Endothelial cell of umbilical vein (primary cell): Measurements from ENCODE around the gene CMTM6. TPM values are rescaled to one million over a fixed set of nuclear protein-coding genes. Genes with fewer than 3 reads are reported as not detected.

Experiments used
- BruUV-seq: library from RNA; stranded (reverse); fragments of 400-500 nt; replicated peaks from 2 replicates; lab custom pipeline; 2021; lab: Mats Ljungman, UMichigan
- CTCF ChIA-PET: fragments of 300-600, 350-600 bp; sonication (Branson Sonifier 250); formaldehyde crosslinking; loops from one replicate; lab custom pipeline; 2021; ENCODE audit warnings: antibody characterized with exemption, inconsistent platforms; lab: Charles Lee
- POLR2A ChIA-PET: fragments of 300-600, 350-600 bp; sonication (Branson Sonifier 250); formaldehyde crosslinking; loops from one replicate; lab custom pipeline; 2021; ENCODE audit warnings: antibody characterized with exemption, inconsistent platforms; lab: Charles Lee
- DNase-seq: peaks from one replicate; pipeline ENCODE4 v3.0.0-alpha.2; 2011; ENCODE audit warnings: low read depth, low spot score
- FAIRE-seq: peaks from 2 replicates; lab custom pipeline; 2011; peaks lifted over from hg19 to GRCh38; lab: Jason Lieb, UNC
- H2AFZ ChIP-seq: 2 replicates; pipeline ENCODE4 v1.6.0; 2012; ENCODE audit warnings: low read depth, low read length, control low read depth, inconsistent platforms
- H3K27ac ChIP-seq: 2 replicates; pipeline ENCODE4 v1.5.1; 2011; ENCODE audit warnings: low read depth, mild to moderate bottlenecking, control low read depth, low read length, moderate library complexity; ENCODE audit not compliant: insufficient read depth
- H3K27me3 ChIP-seq, 2 experiments: 2 replicates each; pipeline versions ENCODE4 v1.6.0 to v1.6.1; 2011; ENCODE audit warnings: low read length in 2 of 2, mixed read lengths in 1 of 2; ENCODE audit not compliant: control insufficient read depth in 2 of 2, insufficient read depth in 2 of 2
- H3K36me3 ChIP-seq, 2 experiments: 2 replicates in 1 of 2; 3 replicates in 1 of 2; pipeline ENCODE4 v1.5.1; 2011; ENCODE audit warnings: low read length in 2 of 2, mild to moderate bottlenecking in 1 of 2, moderate library complexity in 1 of 2; ENCODE audit not compliant: control insufficient read depth in 2 of 2, insufficient read depth in 2 of 2; ENCODE audit errors: extremely low read depth in 1 of 2
- H3K4me1 ChIP-seq: 3 replicates; pipeline ENCODE4 v1.5.1; 2011; ENCODE audit warnings: mild to moderate bottlenecking, low read length; ENCODE audit not compliant: control insufficient read depth, insufficient read depth; ENCODE audit errors: extremely low read depth
- H3K4me2 ChIP-seq: 2 replicates; pipeline ENCODE4 v1.6.1; 2011; ENCODE audit warnings: low read length, control low read depth, mixed read lengths; ENCODE audit not compliant: insufficient read depth
- H3K4me3 ChIP-seq, 3 experiments: fragments of 200-600 bp in 1 of 3; sonication (generic), shearing (Covaris generic) in 1 of 3; replicated peaks in 1 of 3; 2 replicates each; pipeline ENCODE4 v1.5.1; 2011 to 2016; ENCODE audit warnings: control low read depth in 3 of 3, low read length in 3 of 3, mild to moderate bottlenecking in 2 of 3, inconsistent platforms in 1 of 3, low read depth in 1 of 3, moderate library complexity in 1 of 3; ENCODE audit not compliant: insufficient read depth in 1 of 3
- H3K79me2 ChIP-seq: 2 replicates; pipeline ENCODE4 v1.6.0; 2012; ENCODE audit warnings: low read length, inconsistent platforms; ENCODE audit not compliant: control insufficient read depth, insufficient read depth
- H3K9ac ChIP-seq: replicated peaks from 2 replicates; pipeline ENCODE3; 2011; ENCODE audit warnings: low read length, control low read depth; ENCODE audit not compliant: insufficient read depth; ENCODE audit errors: extremely low read depth
- H3K9me1 ChIP-seq: replicated peaks from 3 replicates; pipeline ENCODE4 v1.6.0; 2011; ENCODE audit warnings: mild to moderate bottlenecking, low read length; ENCODE audit not compliant: control insufficient read depth, insufficient read depth; ENCODE audit errors: extremely low read depth
- H3K9me3 ChIP-seq: replicated peaks from 2 replicates; pipeline ENCODE4 v1.5.1; 2012; ENCODE audit warnings: low read length, inconsistent platforms; ENCODE audit not compliant: control insufficient read depth, insufficient read depth
- H4K20me1 ChIP-seq: replicated peaks from 2 replicates; pipeline ENCODE3; 2011; ENCODE audit warnings: mild to moderate bottlenecking, low read length; ENCODE audit not compliant: control insufficient read depth, insufficient read depth; ENCODE audit errors: extremely low read depth
- CTCF ChIP-seq, 2 donors: IDR thresholded peaks; 1 replicate in 1 of 2; 2 replicates in 1 of 2; pipeline ENCODE4 v1.5.1; 2011; ENCODE audit warnings: low read length in 2 of 2, mild to moderate bottlenecking in 2 of 2, moderate library complexity in 2 of 2, control low read depth in 1 of 2, inconsistent platforms in 1 of 2, low read depth in 1 of 2; ENCODE audit not compliant: insufficient read depth in 1 of 2; ENCODE audit errors: extremely low read depth in 1 of 2
- EZH2 ChIP-seq: IDR thresholded peaks from 2 replicates; pipeline ENCODE4 v1.6.1; 2012; ENCODE audit warnings: borderline replicate concordance, low read depth, mild to moderate bottlenecking, moderate library complexity, low read length, inconsistent platforms; ENCODE audit not compliant: severe bottlenecking
- FOS ChIP-seq: IDR thresholded peaks from 2 replicates; pipeline ENCODE4 v1.6.1; 2011; ENCODE audit warnings: mild to moderate bottlenecking, low read length, moderate library complexity, borderline replicate concordance; ENCODE audit not compliant: insufficient read depth
- GATA2 ChIP-seq: IDR thresholded peaks from 2 replicates; pipeline ENCODE4 v1.7.0; 2011; ENCODE audit warnings: low read depth, mild to moderate bottlenecking, moderate library complexity, mixed read lengths, low read length; ENCODE audit not compliant: insufficient read length, insufficient read depth
- JUN ChIP-seq: IDR thresholded peaks from 2 replicates; pipeline ENCODE4 v1.6.1; 2011; ENCODE audit warnings: borderline replicate concordance, low read depth; ENCODE audit not compliant: insufficient read length, insufficient read depth
- MAX ChIP-seq: IDR thresholded peaks from 2 replicates; pipeline ENCODE4 v1.6.1; 2011; ENCODE audit not compliant: insufficient read depth, insufficient read length
- MYC ChIP-seq: IDR thresholded peaks from one replicate; pipeline ENCODE4 v1.6.1; 2011; ENCODE audit warnings: mild to moderate bottlenecking, low read depth, low read length
- POLR2A ChIP-seq: IDR thresholded peaks from 2 replicates; pipeline ENCODE4 v1.6.1; 2012; ENCODE audit warnings: low read depth, mild to moderate bottlenecking, control low read depth, low read length
- POLR2AphosphoS5 ChIP-seq: IDR thresholded peaks from 2 replicates; pipeline ENCODE4 v1.6.1; 2012; ENCODE audit warnings: low read depth, mild to moderate bottlenecking, control low read depth, low read length, moderate library complexity; ENCODE audit not compliant: insufficient read depth
- dilution Hi-C: fragments of 300-500 bp; cut with MboI; formaldehyde crosslinking; loops from one replicate; pipeline ENCODE4 v1.15.0; 2019; ENCODE audit warnings: low sequenced_read_pairs; ENCODE audit not compliant: extremely low pct_ligation_motif_present
- intact Hi-C: fragments of 100-400 bp; cut with micrococcal nuclease; formaldehyde crosslinking; loops from one replicate; pipeline ENCODE4 v1.10.0; 2022
- polyA plus RNA-seq, 4 experiments: library from polyadenylated mRNA; depleted of rRNA in 3 of 4; stranded (reverse) in 3 of 4; unstranded in 1 of 4; fragments of >200 nt; gene quantifications; 2 replicates each; pipeline versions ENCODE4 v1.2.1 to v1.2.3, GENCODE V29; 2011 to 2012; ENCODE audit warnings: missing spikeins in 1 of 4
- total RNA-seq: library from RNA; stranded (reverse); gene quantifications from 2 replicates; pipeline ENCODE4 v1.2.3, GENCODE V29; 2021

Gene CMTM6
- total and polyA plus RNA-seq, 2 donors (not counting 3 experiments of a cell fraction or from before 2014, with no cell fraction given) = 38.0 to 56.3 TPM

GRCh38 chr3:32493437-32494414 lies 8.9 kb downstream of the CMTM6 start:
- TF ChIP-seq EZH2 = no peak
- TF ChIP-seq MAX = no peak
- no peak for TF ChIP-seq POLR2AphosphoS5
- TF ChIP-seq GATA2 = no peak
- TF ChIP-seq CTCF (IDR thresholded peaks at IDR 0.05; ENCODE audit: extremely low read depth in 1 of 2, insufficient read depth in 1 of 2, low read depth in 1 of 2, low read length in 2 of 2) = no peak
- no peak for TF ChIP-seq MYC
- TF ChIP-seq POLR2A = no peak
- no peak for TF ChIP-seq FOS
- TF ChIP-seq JUN = no peak
- intact Hi-C loops (no loop called here), dilution Hi-C loops (no loop called here)
- Histone ChIP-seq H3K4me1 (peaks cover 12% of the 10 kb centered on the region), H3K4me3 (no peak overlapping the region), H3K79me2 (peaks cover 43% of the 10 kb centered on the region), H3K27me3 (no peaks in the 10 kb centered on the region), H3K27ac (no peak overlapping the region), H3K4me2 (no peak overlapping the region), H2AFZ (no peak overlapping the region), H3K9me1 (no peaks in the 10 kb centered on the region), H3K9ac (no peak overlapping the region), H3K9me3 (no peaks in the 10 kb centered on the region), H4K20me1 (peaks cover 9% of the 10 kb centered on the region), H3K36me3 (peaks cover 0 to 3% of the 10 kb centered on the region in 2 experiments)
- ChIA-PET CTCF (interaction anchor here (1.0 to 1.5 kb wide), 3 partner anchors 9 to 16 kb away, joined by 3 to 4 read pairs (median 3); partner anchors contain the start of gene CMTM6), POLR2A (no interaction called here)
- DNase-seq = peak; percentile 56
- BruUV-seq = no TSS peak
- peak; percentile 24 for FAIRE-seq
